Islet precursor cell (in vitro differentiated cells): Measurements from ENCODE around the gene CHRFAM7A.
"Not testable (repeated sequence)": the region's sequence is repeated elsewhere in the genome, so short reads cannot be mapped to it uniquely, and the experiment has no call there.

ENCODE experiments used
- DNase-seq: peaks from one replicate; pipeline ENCODE4 v3.0.0-alpha.2; 2018

Gene CHRFAM7A

GRCh38 chr15:30315704-30316103, 77.6 kb downstream of the CHRFAM7A start:
- not testable (repeated sequence) for DNase-seq

- not testable (repeated sequence) for DNase-seq
Observed at GRCh38 chr15:30310575-30310974, 82.8 kb downstream of the CHRFAM7A start.
